GM21717 (cell line): Measurements from ENCODE around the gene TPTE2.
"Not testable (repeated sequence)": the region's sequence is repeated elsewhere in the genome, so short reads cannot be mapped to it uniquely, and the experiment has no call there.

ENCODE experiments used
- ATAC-seq: cut with Tn5 transposase; IDR thresholded peaks from one replicate; pipeline ENCODE4 v1.9.1; 2021; ENCODE audit warnings: mild to moderate bottlenecking, moderate library complexity; ENCODE audit not compliant: unreplicated experiment

TPTE2 gene

DNA sequence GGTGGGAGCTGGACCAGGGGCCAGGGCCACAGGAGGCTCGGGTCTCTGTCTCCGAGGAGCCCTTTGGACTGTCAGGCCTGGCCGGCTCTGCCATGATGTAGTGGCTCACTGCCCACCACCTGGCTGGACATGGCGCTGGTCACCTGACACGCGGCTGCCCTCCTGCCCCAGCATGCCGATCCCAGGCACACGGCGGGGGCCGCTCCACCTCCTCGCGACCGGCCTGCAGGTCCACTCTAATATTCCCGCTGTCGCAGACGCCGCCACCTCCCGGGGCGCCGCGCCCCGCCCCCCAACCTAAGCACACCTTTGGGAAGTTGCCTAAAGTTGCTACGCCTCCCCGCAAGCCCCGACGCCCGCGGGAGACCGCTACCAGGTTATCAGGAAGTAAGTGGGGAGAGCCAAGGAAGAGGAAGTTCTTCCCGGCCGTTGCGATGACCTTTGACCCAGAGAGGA is at the start of gene TPTE2:
TPTE2 (minus strand) TSS at position 406 of the 456 bp plus-strand sequence. CDS start 58,298 bp downstream, outside the sequence.
- ATAC-seq = not testable (repeated sequence)

DNA sequence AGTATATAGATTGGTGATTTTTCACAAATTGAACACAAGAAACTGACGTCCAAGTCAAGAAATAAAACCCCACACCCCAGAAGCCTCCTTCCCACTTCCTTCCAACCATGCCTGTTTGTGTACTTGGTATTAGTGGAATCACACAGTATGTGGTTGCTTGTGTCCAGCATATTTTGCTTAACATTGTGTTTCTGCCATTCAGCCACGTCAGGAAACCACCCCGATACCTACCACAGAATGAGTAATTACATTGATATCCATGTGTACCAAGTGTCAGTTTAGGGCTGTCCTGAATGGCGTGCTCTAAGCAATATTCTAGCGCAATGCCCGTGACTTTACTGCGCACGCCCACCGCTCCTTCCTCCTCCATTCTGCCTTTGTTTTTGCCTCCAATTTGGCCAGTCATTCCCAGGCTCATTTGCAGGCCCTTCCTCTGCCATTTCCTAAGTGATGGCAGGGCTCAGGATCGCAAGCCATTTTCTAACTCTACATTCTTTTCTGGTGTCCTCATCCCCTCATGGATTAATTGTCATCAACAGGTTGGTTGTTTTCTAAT is 46.3 kb upstream of the TPTE2 start:
- ATAC-seq = no peak

GRCh38 chr13:19606737-19607136 is 45.4 kb upstream of the TPTE2 start:
- ATAC-seq = no peak

DNA sequence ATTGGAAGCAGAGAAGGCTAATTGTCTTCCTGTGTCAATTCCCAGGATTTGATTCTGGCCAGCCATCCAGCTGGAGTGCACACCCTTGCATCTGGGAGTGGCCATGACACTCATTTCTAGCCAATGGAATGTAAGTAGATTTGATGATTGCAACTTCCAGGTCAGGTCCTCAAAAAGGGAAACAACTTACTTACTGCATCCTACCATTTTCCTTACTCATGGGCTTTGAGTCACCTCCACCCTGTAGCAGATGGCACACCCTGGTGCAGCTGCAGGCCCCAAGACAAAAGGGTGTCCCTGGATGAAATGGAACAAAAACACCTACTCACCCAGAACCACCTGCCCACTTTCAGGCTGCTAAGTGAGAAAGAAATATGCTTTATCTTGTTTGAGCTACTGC is 44.8 kb upstream of the TPTE2 start:
- ATAC-seq = no peak

GRCh38 chr13:19605161-19605955 is 44.0 kb upstream of the TPTE2 start:
- no peak for ATAC-seq

- ATAC-seq = no peak
These were observed 43.0 kb upstream of the TPTE2 start for GRCh38 chr13:19604306-19604705.

GRCh38 chr13:19601749-19602725 is 40.7 kb upstream of the TPTE2 start:
- peak; percentile 71 for ATAC-seq

GRCh38 chr13:19597523-19597922 is 36.2 kb upstream of the TPTE2 start:
- no peak for ATAC-seq

GRCh38 chr13:19596960-19597361 is 35.6 kb upstream of the TPTE2 start:
- ATAC-seq = no peak

- no peak for ATAC-seq
These were observed 34.8 kb upstream of the TPTE2 start for GRCh38 chr13:19596086-19596485.

GRCh38 chr13:19592657-19593180 is 31.4 kb upstream of the TPTE2 start:
- no peak for ATAC-seq

DNA sequence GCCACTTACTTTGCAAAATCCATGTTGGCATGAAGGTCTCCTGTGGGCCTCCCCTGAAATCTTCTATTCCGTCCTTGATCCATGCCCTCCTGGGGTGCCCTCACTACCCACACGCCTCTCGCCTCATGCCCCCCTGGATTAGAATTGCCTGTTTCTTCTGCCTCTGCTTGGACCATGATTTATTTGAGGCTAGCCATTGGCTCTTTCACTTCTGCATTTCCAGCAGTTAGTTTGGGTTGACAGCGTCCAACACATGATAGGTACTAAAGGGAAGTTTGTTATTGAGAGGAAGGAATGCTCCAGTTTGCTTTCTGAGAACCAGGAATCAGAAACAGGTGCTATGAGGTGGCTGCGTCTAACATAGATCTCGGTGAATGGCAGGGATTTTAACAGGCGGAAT is 30.5 kb upstream of the TPTE2 start:
- ATAC-seq = no peak

- ATAC-seq = no peak
These were observed 29.1 kb upstream of the TPTE2 start for GRCh38 chr13:19590423-19590822.

DNA sequence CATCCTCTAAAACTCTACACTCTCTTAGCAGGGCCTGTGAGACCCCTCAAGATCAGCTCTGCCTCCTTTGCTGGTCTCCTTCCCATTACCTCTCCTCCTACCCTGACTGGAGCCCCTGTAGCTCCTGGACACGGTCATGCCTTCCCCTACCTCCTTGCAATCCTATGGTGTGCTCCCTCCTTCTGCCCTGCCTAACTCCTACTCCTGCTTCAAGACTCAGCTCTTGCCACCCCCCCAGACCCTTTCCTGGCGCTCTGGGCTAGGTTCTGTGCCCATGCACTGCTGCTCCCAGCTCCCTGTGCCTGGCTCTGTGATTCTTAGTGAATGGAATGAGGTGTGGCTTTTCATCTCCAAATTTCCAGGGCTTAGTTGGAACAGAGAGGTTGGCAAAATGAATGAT is 28.0 kb upstream of the TPTE2 start:
- ATAC-seq = no peak

DNA sequence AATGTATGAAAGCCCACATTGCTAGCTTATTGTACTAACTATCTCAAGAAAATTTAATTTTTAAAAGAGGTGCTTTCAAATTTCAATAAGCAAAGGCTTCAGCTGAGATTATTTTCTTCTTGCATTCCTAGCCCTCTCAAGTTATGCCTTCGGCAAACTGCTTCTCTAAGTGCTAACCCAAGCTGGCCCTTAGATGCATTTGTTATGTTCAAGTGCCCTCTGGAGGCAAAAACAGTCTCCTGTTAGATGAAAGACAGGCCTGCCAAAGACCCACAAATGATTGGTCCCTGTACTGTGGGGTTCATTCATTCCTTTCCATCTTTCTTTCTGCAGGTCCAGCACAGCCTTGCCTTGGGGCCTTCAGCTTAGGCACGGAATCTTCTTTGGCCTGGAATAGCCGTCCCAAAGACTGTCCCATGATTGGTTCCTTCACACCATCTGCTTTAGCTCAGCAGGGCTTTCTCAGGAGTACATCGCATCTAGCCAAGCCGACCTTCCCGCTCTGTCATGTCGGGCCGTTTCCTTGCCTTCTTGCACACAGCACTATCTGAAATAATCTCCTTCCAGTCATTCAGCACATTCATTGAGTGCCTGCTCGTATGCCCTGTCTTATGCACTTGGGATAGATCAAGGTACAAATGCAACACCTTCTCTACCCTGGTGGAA is 26.4 kb upstream of the TPTE2 start:
- peak; percentile 78 for ATAC-seq

GRCh38 chr13:19586904-19587634 is 25.7 kb upstream of the TPTE2 start:
- ATAC-seq = peak; percentile 78

- no peak for ATAC-seq
These were observed 20.3 kb upstream of the TPTE2 start for GRCh38 chr13:19581675-19582074.

- no peak for ATAC-seq
These were observed 13.9 kb upstream of the TPTE2 start for GRCh38 chr13:19575230-19575629.

GRCh38 chr13:19573120-19573716 is 11.9 kb upstream of the TPTE2 start:
- ATAC-seq = no peak
